HepG2 (cell line): ENCODE data around the gene SIRT7. TPM values are rescaled to one million over a fixed set of nuclear protein-coding genes. Genes with fewer than 3 reads are reported as not detected.
A peak's percentile ranks its signal among the peaks of the same experiment; 100 is the strongest.

Experiments used
- ADNP ChIP-seq: sonication (generic); formaldehyde crosslinking; IDR thresholded peaks from 2 replicates; pipeline ENCODE4 v1.4.0; 2020; ENCODE audit warnings: missing genetic modification reagents
- ARNT2 ChIP-seq: sonication (generic); formaldehyde crosslinking; IDR thresholded peaks from 2 replicates; pipeline ENCODE4 v1.8.0; 2022; ENCODE audit warnings: mild to moderate bottlenecking, low read depth, missing genetic modification reagents, moderate library complexity
- ATF5 ChIP-seq: sonication (generic); formaldehyde crosslinking; IDR thresholded peaks from 2 replicates; pipeline ENCODE4 v1.4.0; 2020; ENCODE audit warnings: mild to moderate bottlenecking, low read depth, missing genetic modification reagents
- ISX ChIP-seq: sonication (generic); formaldehyde crosslinking; conservative IDR thresholded peaks from 2 replicates; pipeline ENCODE4 v1.5.0; 2020; ENCODE audit warnings: missing genetic modification reagents
- LCORL ChIP-seq, 2 experiments: fragments of 450-650 bp in 1 of 2; sonication (generic) in 1 of 2; formaldehyde crosslinking in 1 of 2; IDR thresholded peaks; 2 replicates each; pipeline versions ENCODE4 v1.5.0 to v1.6.1; 2017 to 2020; ENCODE audit warnings: antibody characterized with exemption in 1 of 2, missing genetic modification reagents in 1 of 2
- MLX ChIP-seq: IDR thresholded peaks from 2 replicates; pipeline ENCODE4 v1.6.1; 2016
- NKX3-1 ChIP-seq: sonication (generic); formaldehyde crosslinking; IDR thresholded peaks from 2 replicates; pipeline ENCODE4 v1.5.0; 2020; ENCODE audit warnings: missing genetic modification reagents
- PCBP2 ChIP-seq: fragments of 200-400 bp; formaldehyde crosslinking; optimal IDR thresholded peaks from 2 replicates; pipeline ENCODE3; 2018; ENCODE audit warnings: low read length, low read depth; ENCODE audit not compliant: poor library complexity, severe bottlenecking
- PHF20 ChIP-seq: sonication (generic); formaldehyde crosslinking; IDR thresholded peaks from 2 replicates; pipeline ENCODE4 v1.5.0; 2020; ENCODE audit warnings: mild to moderate bottlenecking, missing genetic modification reagents
- PHF8 ChIP-seq: sonication (generic); formaldehyde crosslinking; IDR thresholded peaks from 2 replicates; pipeline ENCODE4 v1.5.0; 2020; ENCODE audit warnings: missing genetic modification reagents
- RXRA ChIP-seq: sonication (generic); formaldehyde crosslinking; IDR thresholded peaks from 2 replicates; pipeline ENCODE4 v1.5.1; 2020; ENCODE audit warnings: missing genetic modification reagents
- SALL2 ChIP-seq: sonication (generic); formaldehyde crosslinking; IDR thresholded peaks from 2 replicates; pipeline ENCODE4 v1.8.1; 2023; ENCODE audit warnings: mild to moderate bottlenecking, missing genetic modification reagents, inconsistent platforms
- SIN3B ChIP-seq: fragments of 150-350 bp; IDR thresholded peaks from 2 replicates; pipeline ENCODE4 v1.6.1; 2014; ENCODE audit warnings: low read length
- TEAD2 ChIP-seq: sonication (generic); formaldehyde crosslinking; IDR thresholded peaks from 2 replicates; pipeline ENCODE4 v1.9.0; 2021; ENCODE audit warnings: missing genetic modification reagents
- THAP7 ChIP-seq: sonication (generic); formaldehyde crosslinking; IDR thresholded peaks from 2 replicates; pipeline ENCODE4 v1.8.1; 2023; ENCODE audit warnings: mild to moderate bottlenecking, missing genetic modification reagents
- ZBTB20 ChIP-seq: sonication (generic); formaldehyde crosslinking; IDR thresholded peaks from 2 replicates; pipeline ENCODE4 v1.8.1; 2023; ENCODE audit warnings: missing genetic modification reagents, low read depth, mild to moderate bottlenecking, borderline replicate concordance
- ZIK1 ChIP-seq: sonication (generic); formaldehyde crosslinking; IDR thresholded peaks from 2 replicates; pipeline ENCODE4 v1.5.0; 2020; ENCODE audit warnings: mild to moderate bottlenecking, low read depth, missing genetic modification reagents, borderline replicate concordance
- ZNF12 ChIP-seq: sonication (generic); formaldehyde crosslinking; IDR thresholded peaks from 2 replicates; pipeline ENCODE4 v1.5.0; 2020; ENCODE audit warnings: missing genetic modification reagents
- ZNF333 ChIP-seq: sonication (generic); formaldehyde crosslinking; IDR thresholded peaks from 2 replicates; pipeline ENCODE4 v1.4.0; 2020; ENCODE audit warnings: mild to moderate bottlenecking, missing genetic modification reagents, borderline replicate concordance
- ZNF362 ChIP-seq: sonication (generic); formaldehyde crosslinking; IDR thresholded peaks from 2 replicates; pipeline ENCODE4 v1.4.0; 2020; ENCODE audit warnings: missing genetic modification reagents, mild to moderate bottlenecking, borderline replicate concordance
- ZNF44 ChIP-seq: sonication (generic); formaldehyde crosslinking; IDR thresholded peaks from 2 replicates; pipeline ENCODE4 v1.5.1; 2020; ENCODE audit warnings: mild to moderate bottlenecking, missing genetic modification reagents
- ZNF556 ChIP-seq: sonication (generic); formaldehyde crosslinking; IDR thresholded peaks from 2 replicates; pipeline ENCODE4 v1.4.0; 2020; ENCODE audit warnings: mild to moderate bottlenecking, missing genetic modification reagents, borderline replicate concordance
- ZNF691 ChIP-seq: sonication (generic); formaldehyde crosslinking; IDR thresholded peaks from 2 replicates; pipeline ENCODE4 v1.4.0; 2020; ENCODE audit warnings: missing genetic modification reagents, low read depth, mild to moderate bottlenecking, borderline replicate concordance
- ZNF772 ChIP-seq: sonication (generic); formaldehyde crosslinking; IDR thresholded peaks from 2 replicates; pipeline ENCODE4 v1.5.0; 2020; ENCODE audit warnings: mild to moderate bottlenecking, missing genetic modification reagents
- ZSCAN12 ChIP-seq: sonication (generic); formaldehyde crosslinking; IDR thresholded peaks from 2 replicates; pipeline ENCODE4 v1.9.0; 2021; ENCODE audit warnings: mild to moderate bottlenecking, missing genetic modification reagents
- polyA plus RNA-seq, 8 experiments: library from polyadenylated mRNA; depleted of rRNA in 3 of 8; stranded (reverse) in 7 of 8; unstranded in 1 of 8; fragments of >200 nt; fragmentation: Illumina TruSeq in 4 of 8; extraction: Trizol in 4 of 8; gene quantifications; 2 replicates each; pipeline versions ENCODE4 v1.2.1 to v1.2.3, GENCODE V29; 2011 to 2016; ENCODE audit warnings: low read depth in 4 of 8, missing spikeins in 1 of 8, mixed read lengths in 1 of 8; ENCODE audit not compliant: insufficient read depth in 1 of 8
- total RNA-seq, 5 experiments: library from RNA; depleted of rRNA; stranded (reverse); fragments of >200 nt; fragmentation: Illumina TruSeq; extraction: Trizol; gene quantifications; 2 replicates each; pipeline ENCODE4 v1.2.3, GENCODE V29; 2016; ENCODE audit warnings: low read depth in 1 of 5

The SIRT7 gene
- total and polyA plus RNA-seq, 2 of the 13 experiments (the other 11 are each of a cell fraction or from before 2014, with no cell fraction given), result 8.3 to 24.8 TPM

- TF ChIP-seq PHF8 (CRISPR knock-in tag), result peak; percentile 45
- TF ChIP-seq ZNF44 (CRISPR knock-in tag), result no peak
- no peak; the same call in 1 of the 2 replicates for TF ChIP-seq ISX (CRISPR knock-in tag)
- no peak for TF ChIP-seq ZNF556 (CRISPR knock-in tag)
- no peak; the same call in 1 of the 2 replicates for TF ChIP-seq ZNF333 (CRISPR knock-in tag)
- TF ChIP-seq ARNT2 (CRISPR knock-in tag), result no peak
- TF ChIP-seq SIN3B, result no peak; the same call in 1 of the 2 replicates
- no peak for TF ChIP-seq ZIK1
- TF ChIP-seq ZNF12 (CRISPR knock-in tag), result no peak
- no peak for TF ChIP-seq ATF5 (CRISPR knock-in tag)
- no peak for TF ChIP-seq LCORL (IDR thresholded peaks at IDR 0.05)
- no peak for TF ChIP-seq LCORL (CRISPR knock-in tag; IDR thresholded peaks at IDR 0.05)
- TF ChIP-seq TEAD2 (CRISPR knock-in tag), result no peak
- peak; percentile 52; the same call in 1 of the 2 replicates for TF ChIP-seq RXRA (CRISPR knock-in tag)
- peak; percentile 41; the same call in 1 of the 2 replicates for TF ChIP-seq ZBTB20 (CRISPR knock-in tag)
- no peak for TF ChIP-seq ADNP
- TF ChIP-seq MLX (CRISPR knock-in tag), result no peak
- peak; percentile 26; the same call in 1 of the 2 replicates for TF ChIP-seq NKX3-1
- TF ChIP-seq ZNF772 (CRISPR knock-in tag), result no peak
- peak; percentile 52; the same call in 1 of the 2 replicates for TF ChIP-seq ZNF691 (CRISPR knock-in tag)
- 0 out of 2 replicates have a peak, but pooled peaks have one; percentile 20 for TF ChIP-seq SALL2 (CRISPR knock-in tag)
- TF ChIP-seq ZSCAN12, result no peak
- TF ChIP-seq ZNF362, result no peak
- no peak for TF ChIP-seq THAP7 (CRISPR knock-in tag)
- no peak for TF ChIP-seq PCBP2
- TF ChIP-seq PHF20 (CRISPR knock-in tag), result no peak
Measured at GRCh38 chr17:81890447-81891302, 27.3 kb downstream of the SIRT7 start (continued).
